SU-DHL-6 (cell line): ENCODE data around the gene VPS41.

Source experiments
- H2AFZ ChIP-seq: fragments of 200-600 bp; sonication (generic); 2 replicates; pipeline ENCODE4 v1.6.1; 2014; ENCODE audit warnings: low read depth, mild to moderate bottlenecking, moderate library complexity, mixed read lengths, antibody characterized with exemption, low read length; ENCODE audit not compliant: severe bottlenecking
- H3F3A ChIP-seq: fragments of 200-600 bp; shearing (Covaris generic); 2 replicates; pipeline ENCODE4 v1.6.0; 2016; ENCODE audit warnings: antibody characterized with exemption, mild to moderate bottlenecking; ENCODE audit not compliant: insufficient read depth
- H3K27ac ChIP-seq: fragments of 200-600 bp; sonication (generic); 2 replicates; pipeline ENCODE4 v1.5.1; 2016; ENCODE audit warnings: low read depth, mild to moderate bottlenecking, low read length, moderate library complexity, mixed read lengths
- H3K27me3 ChIP-seq: fragments of 200-600 bp; sonication (generic), shearing (Covaris generic); 2 replicates; pipeline ENCODE4 v1.6.0; 2014; ENCODE audit warnings: mild to moderate bottlenecking, low read length
- H3K36me3 ChIP-seq: fragments of 200-600 bp; sonication (generic); 2 replicates; pipeline ENCODE4 v1.6.1; 2014; ENCODE audit warnings: mild to moderate bottlenecking, low read length, mixed read lengths
- H3K4me2 ChIP-seq: fragments of 300-600, 200-600 bp; shearing (Covaris generic), sonication (generic); 2 replicates; pipeline ENCODE4 v1.6.0; 2014; ENCODE audit warnings: low read length, low read depth, mild to moderate bottlenecking; ENCODE audit not compliant: poor library complexity, severe bottlenecking
- H3K4me3 ChIP-seq: fragments of 200-600 bp; sonication (generic); 2 replicates; pipeline ENCODE4 v1.5.1; 2014; ENCODE audit warnings: antibody characterized with exemption, low read length, mild to moderate bottlenecking, mixed read lengths; ENCODE audit not compliant: insufficient read depth, poor library complexity, severe bottlenecking
- H3K79me2 ChIP-seq: fragments of 200-600 bp; sonication (generic); 2 replicates; pipeline ENCODE4 v1.6.1; 2014; ENCODE audit warnings: mild to moderate bottlenecking, low read length, moderate library complexity; ENCODE audit not compliant: insufficient read depth
- H3K9ac ChIP-seq: fragments of 200-600 bp; sonication (generic); 2 replicates; pipeline ENCODE4 v1.7.0; 2014; ENCODE audit warnings: mild to moderate bottlenecking, low read length
- H3K9me2 ChIP-seq: fragments of 200-600 bp; sonication (generic); replicated peaks from 2 replicates; pipeline ENCODE4 v1.6.1; 2014; ENCODE audit warnings: low read length; ENCODE audit not compliant: insufficient read depth
- H3K9me3 ChIP-seq: fragments of 200-600 bp; sonication (generic); 2 replicates; pipeline ENCODE4 v1.6.1; 2014; ENCODE audit warnings: low read length, mixed read lengths; ENCODE audit not compliant: insufficient read depth
- H4K20me1 ChIP-seq: fragments of 200-600 bp; sonication (generic); 2 replicates; pipeline ENCODE4 v1.6.1; 2014; ENCODE audit warnings: low read depth, mild to moderate bottlenecking, antibody characterized with exemption, low read length, moderate library complexity, mixed read lengths
- CTCF ChIP-seq: fragments of 200-600 bp; sonication (generic); IDR thresholded peaks from one replicate; pipeline ENCODE4 v1.5.1; 2017; ENCODE audit warnings: antibody characterized with exemption, mild to moderate bottlenecking, low read length, moderate library complexity; ENCODE audit not compliant: insufficient read depth, poor library complexity, severe bottlenecking
- EZH2phosphoT487 ChIP-seq: fragments of 200-600 bp; sonication (generic), shearing (Covaris generic); conservative IDR thresholded peaks from 2 replicates; pipeline ENCODE4 v1.6.1; 2018; ENCODE audit warnings: mild to moderate bottlenecking, antibody characterized with exemption, low read length, moderate library complexity, mixed read lengths

Gene VPS41

GRCh38 chr7:38909870-38910269 lies 879 bp upstream of the VPS41 start:
- Histone ChIP-seq H3K9me2 (no peaks in the 10 kb centered on the region), H3K9me3 (no peaks in the 10 kb centered on the region), H4K20me1 (0 out of 2 replicates have a peak, but pooled peaks cover 4% of the 10 kb centered on the region), H3K4me2 (no peak overlapping the region), H3K27me3 (no peaks in the 10 kb centered on the region), H3K9ac (no peak overlapping the region), H3K79me2 (peaks cover 11% of the 10 kb centered on the region; the same call in 1 of the 2 replicates), H2AFZ (no peak overlapping the region), H3K36me3 (no peaks in the 10 kb centered on the region), H3K4me3 (no peak overlapping the region), H3F3A (no peaks in the 10 kb centered on the region), H3K27ac (no peak overlapping the region)
- TF ChIP-seq CTCF (no peak), EZH2phosphoT487 (no peak)

GRCh38 chr7:38907766-38908165 lies 1.2 kb downstream of the VPS41 start:
- no peaks in the 10 kb centered on the region for H3K9me3 ChIP-seq
- H4K20me1 ChIP-seq: 0 out of 2 replicates have a peak, but pooled peaks cover 8% of the 10 kb centered on the region
- H2AFZ ChIP-seq: no peak overlapping the region
- no peak overlapping the region for H3K27ac ChIP-seq
- H3K27me3 ChIP-seq: no peaks in the 10 kb centered on the region
- H3K79me2 ChIP-seq: peaks cover 11% of the 10 kb centered on the region; the same call in 1 of the 2 replicates
- H3F3A ChIP-seq: no peaks in the 10 kb centered on the region
- H3K36me3 ChIP-seq: no peaks in the 10 kb centered on the region
- no peaks in the 10 kb centered on the region for H3K9me2 ChIP-seq
- H3K4me3 ChIP-seq: peak overlapping the region; percentile 76
- TF ChIP-seq EZH2phosphoT487 (no peak), CTCF (no peak)
- H3K9ac ChIP-seq: peak overlapping the region; percentile 58; the same call in 1 of the 2 replicates
- peak overlapping the region; percentile 87 for H3K4me2 ChIP-seq

- no peak overlapping the region for H3K4me3 ChIP-seq
- no peaks in the 10 kb centered on the region for H3K9me2 ChIP-seq
- no peak overlapping the region for H3K27ac ChIP-seq
- no peak for TF ChIP-seq CTCF
- TF ChIP-seq EZH2phosphoT487: no peak
- peak overlapping the region; percentile 87 for H3K4me2 ChIP-seq
- H3K9me3 ChIP-seq: no peaks in the 10 kb centered on the region
- no peaks in the 10 kb centered on the region for H3K27me3 ChIP-seq
- no peaks in the 10 kb centered on the region for H3K36me3 ChIP-seq
- H2AFZ ChIP-seq: no peak overlapping the region
- no peak overlapping the region for H3K9ac ChIP-seq
- H3F3A ChIP-seq: no peaks in the 10 kb centered on the region
- 0 out of 2 replicates have a peak, but pooled peaks cover 8% of the 10 kb centered on the region for H4K20me1 ChIP-seq
- peaks cover 11% of the 10 kb centered on the region; the same call in 1 of the 2 replicates for H3K79me2 ChIP-seq
These were observed 1.9 kb downstream of the VPS41 start for GRCh38 chr7:38907066-38907465.
